Activated CD4-positive, alpha-beta T cell treated with anti-CD3 and anti-CD28 coated beads, Interleukin-2, amount 10 ng/mL, durations not matched to agents 7 days and 5 days (primary cell): ENCODE results near the gene ADARB1. TPM values are rescaled to one million over a fixed set of nuclear protein-coding genes. Genes with fewer than 3 reads are reported as not detected.

ENCODE experiments used
- CTCF ChIA-PET: fragments of 350-600 bp; sonication (Branson Sonifier 250); formaldehyde crosslinking; loops from one replicate; lab custom pipeline; 2021; ENCODE audit warnings: antibody characterized with exemption; lab: Charles Lee
- POLR2A ChIA-PET: fragments of 350-600 bp; sonication (Branson Sonifier 250); formaldehyde crosslinking; loops from one replicate; lab custom pipeline; 2021; ENCODE audit warnings: antibody characterized with exemption; lab: Charles Lee
- DNase-seq: peaks from one replicate; pipeline ENCODE4 v3.0.0-alpha.2; 2020
- H3K27ac Mint-ChIP-seq: one replicate; pipeline ENCODE4 v1.8.0; 2021; ENCODE audit warnings: mild to moderate bottlenecking, moderate library complexity, mixed read lengths
- H3K27me3 Mint-ChIP-seq: one replicate; pipeline ENCODE4 v1.8.0; 2021; ENCODE audit warnings: mixed read lengths
- H3K36me3 Mint-ChIP-seq: one replicate; pipeline ENCODE4 v1.8.0; 2021; ENCODE audit warnings: low read depth, mixed read lengths
- H3K4me1 Mint-ChIP-seq: one replicate; pipeline ENCODE4 v1.8.0; 2021; ENCODE audit warnings: mixed read lengths
- H3K4me3 Mint-ChIP-seq: one replicate; pipeline ENCODE4 v1.8.0; 2021; ENCODE audit warnings: mild to moderate bottlenecking, moderate library complexity, mixed read lengths
- H3K9me3 Mint-ChIP-seq: one replicate; pipeline ENCODE4 v1.8.0; 2021; ENCODE audit warnings: mixed read lengths
- total RNA-seq, 2 experiments: library from RNA; stranded (reverse); gene quantifications; one replicate each; pipeline ENCODE4 v1.2.3, GENCODE V29; 2021

ADARB1 gene
- total RNA-seq, 2 experiments from 2014 or later = 43.3 to 45.4 TPM

DNA sequence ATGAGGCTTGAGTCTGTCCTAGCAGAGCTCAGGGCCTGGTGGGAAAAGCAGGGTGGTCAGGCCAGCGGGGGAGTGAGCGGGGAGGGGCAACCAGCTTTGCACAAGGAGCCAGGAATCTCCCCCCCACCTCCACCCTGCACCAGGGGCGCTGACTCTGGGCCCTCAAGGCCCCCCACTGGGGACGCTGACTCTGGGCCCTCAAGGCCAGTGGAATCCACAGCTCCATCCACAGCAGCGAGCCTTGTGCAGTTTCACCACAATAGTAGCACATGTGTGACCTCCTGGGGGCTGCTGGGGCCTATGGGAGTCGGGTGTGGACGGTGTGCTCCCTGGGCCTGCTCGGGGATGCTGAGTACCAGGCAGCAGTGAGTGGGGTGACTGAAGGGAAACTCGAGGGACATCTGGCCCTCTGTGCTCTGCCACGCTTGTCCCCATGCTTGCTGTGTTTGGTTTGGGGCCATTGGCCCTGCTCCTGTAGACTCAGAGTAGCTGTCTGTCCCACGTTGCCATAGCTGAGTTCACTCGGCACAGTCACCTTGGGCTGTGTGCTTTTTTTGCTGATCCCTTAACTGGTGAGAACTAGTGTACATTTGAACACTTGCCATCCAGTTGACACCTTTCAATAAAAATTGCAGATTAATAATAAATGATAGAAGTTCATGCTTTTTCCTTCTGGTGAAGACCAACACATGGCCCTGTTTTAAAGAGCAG lies 89.2 kb downstream of the ADARB1 start:
- Mint-ChIP-seq H3K27ac (no peak overlapping the region), H3K4me3 (no peak overlapping the region), H3K9me3 (no peaks in the 10 kb centered on the region), H3K4me1 (peaks cover 2% of the 10 kb centered on the region), H3K36me3 (no peaks in the 10 kb centered on the region), H3K27me3 (no peaks in the 10 kb centered on the region)
- DNase-seq = no peak
- ChIA-PET CTCF (no interaction called here), POLR2A (no interaction called here)

GRCh38 chr21:45164124-45164511 lies 89.7 kb downstream of the ADARB1 start:
- H3K27me3 Mint-ChIP-seq = no peaks in the 10 kb centered on the region
- H3K36me3 Mint-ChIP-seq = no peaks in the 10 kb centered on the region
- peaks cover 7% of the 10 kb centered on the region for H3K4me1 Mint-ChIP-seq
- H3K4me3 Mint-ChIP-seq = no peak overlapping the region
- DNase-seq = no peak
- no peak overlapping the region for H3K27ac Mint-ChIP-seq
- CTCF ChIA-PET = no interaction called here
- POLR2A ChIA-PET = no interaction called here
- H3K9me3 Mint-ChIP-seq = no peaks in the 10 kb centered on the region

- no peak overlapping the region for H3K4me3 Mint-ChIP-seq
- ChIA-PET POLR2A (no interaction called here), CTCF (no interaction called here)
- DNase-seq = no peak
- H3K27ac Mint-ChIP-seq = no peak overlapping the region
- H3K36me3 Mint-ChIP-seq = no peaks in the 10 kb centered on the region
- H3K27me3 Mint-ChIP-seq = no peaks in the 10 kb centered on the region
- no peaks in the 10 kb centered on the region for H3K9me3 Mint-ChIP-seq
- H3K4me1 Mint-ChIP-seq = peaks cover 15% of the 10 kb centered on the region
These were observed 90.5 kb downstream of the ADARB1 start for GRCh38 chr21:45164838-45165237.

GRCh38 chr21:45166931-45167330 lies 92.6 kb downstream of the ADARB1 start:
- Mint-ChIP-seq H3K4me1 (peaks cover 29% of the 10 kb centered on the region), H3K27me3 (no peaks in the 10 kb centered on the region), H3K4me3 (no peak overlapping the region), H3K27ac (no peak overlapping the region), H3K36me3 (peaks cover 2% of the 10 kb centered on the region), H3K9me3 (no peaks in the 10 kb centered on the region)
- ChIA-PET CTCF (interaction anchor here (0.7 to 2.3 kb wide), 2 partner anchors 38 to 314 kb away, joined by 4 to 9 read pairs; no protein-coding TSS in a partner anchor), POLR2A (interaction anchor here (0.7 kb wide), 1 partner anchor 157 kb away, joined by 5 read pairs; no protein-coding TSS in a partner anchor)
- DNase-seq = no peak

- H3K27ac Mint-ChIP-seq = no peak overlapping the region
- no peaks in the 10 kb centered on the region for H3K9me3 Mint-ChIP-seq
- no peaks in the 10 kb centered on the region for H3K27me3 Mint-ChIP-seq
- H3K4me3 Mint-ChIP-seq = no peak overlapping the region
- H3K36me3 Mint-ChIP-seq = peaks cover 3% of the 10 kb centered on the region
- ChIA-PET POLR2A (interaction anchor here (0.7 kb wide), 1 partner anchor 158 kb away, joined by 5 read pairs; no protein-coding TSS in a partner anchor), CTCF (interaction anchor here (1.0 to 2.3 kb wide), 2 partner anchors 39 to 203 kb away, joined by 3 to 9 read pairs; no protein-coding TSS in a partner anchor)
- DNase-seq = no peak
- H3K4me1 Mint-ChIP-seq = peaks cover 29% of the 10 kb centered on the region
These were observed 93.4 kb downstream of the ADARB1 start for GRCh38 chr21:45167796-45168222.

DNA sequence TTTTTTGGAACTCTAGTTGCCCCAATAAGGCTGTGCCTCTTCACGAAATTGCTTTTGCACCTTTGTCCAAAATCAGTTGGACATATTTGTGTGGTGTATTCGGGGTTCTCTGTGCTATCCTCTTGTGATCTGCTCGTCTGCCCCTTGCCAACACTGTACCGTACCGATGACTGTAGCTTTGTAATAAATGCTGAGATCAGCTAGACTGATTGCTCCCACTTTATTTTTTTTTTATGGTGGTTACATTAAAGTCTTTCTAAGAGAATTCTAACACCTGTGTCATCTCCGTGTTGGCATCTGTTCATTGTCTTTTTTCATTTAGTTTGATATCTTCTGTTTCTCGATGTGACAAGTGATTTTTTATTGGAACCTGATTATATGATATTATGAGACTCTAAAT lies 94.1 kb downstream of the ADARB1 start:
- Mint-ChIP-seq H3K4me1 (peaks cover 29% of the 10 kb centered on the region), H3K27me3 (no peaks in the 10 kb centered on the region), H3K27ac (no peak overlapping the region), H3K4me3 (no peak overlapping the region), H3K36me3 (peaks cover 3% of the 10 kb centered on the region), H3K9me3 (no peaks in the 10 kb centered on the region)
- no peak for DNase-seq
- POLR2A ChIA-PET = no interaction called here
- CTCF ChIA-PET = interaction anchor here (1.0 to 2.3 kb wide), 2 partner anchors 40 to 203 kb away, joined by 3 to 9 read pairs; no protein-coding TSS in a partner anchor

- Mint-ChIP-seq H3K4me1 (peaks cover 29% of the 10 kb centered on the region), H3K9me3 (no peaks in the 10 kb centered on the region), H3K27me3 (no peaks in the 10 kb centered on the region), H3K27ac (no peak overlapping the region), H3K4me3 (no peak overlapping the region), H3K36me3 (peaks cover 3% of the 10 kb centered on the region)
- ChIA-PET CTCF (interaction anchor here (1.0 to 2.3 kb wide), 2 partner anchors 40 to 204 kb away, joined by 3 to 9 read pairs; no protein-coding TSS in a partner anchor), POLR2A (interaction anchor here (0.5 kb wide), 1 partner anchor 19 kb away, joined by 3 read pairs; no protein-coding TSS in a partner anchor)
- peak; percentile 35 for DNase-seq
These were observed 94.6 kb downstream of the ADARB1 start for GRCh38 chr21:45169001-45169400.

DNA sequence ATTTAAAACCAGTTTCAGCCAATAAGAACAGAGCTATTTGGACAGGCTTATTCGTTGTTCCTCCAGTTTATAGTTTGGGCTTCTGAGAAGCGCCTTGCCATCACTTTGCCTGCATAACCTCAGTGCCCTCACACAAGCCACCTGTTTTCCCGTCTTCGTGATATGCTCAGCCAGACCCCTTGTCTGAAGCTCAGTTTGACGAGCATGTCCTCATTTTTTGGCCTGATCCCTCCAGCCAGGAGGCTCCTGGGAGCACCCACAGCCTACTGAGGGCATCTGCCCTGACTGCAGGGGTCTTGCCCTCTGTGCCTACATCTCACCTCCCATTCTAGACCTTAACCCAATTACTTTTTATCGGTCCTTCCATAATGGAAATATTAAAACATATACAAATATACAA lies 95.3 kb downstream of the ADARB1 start:
- peaks cover 3% of the 10 kb centered on the region for H3K36me3 Mint-ChIP-seq
- H3K4me1 Mint-ChIP-seq = peaks cover 29% of the 10 kb centered on the region
- no peak overlapping the region for H3K4me3 Mint-ChIP-seq
- H3K9me3 Mint-ChIP-seq = no peaks in the 10 kb centered on the region
- DNase-seq = no peak
- no peaks in the 10 kb centered on the region for H3K27me3 Mint-ChIP-seq
- ChIA-PET CTCF (no interaction called here), POLR2A (no interaction called here)
- H3K27ac Mint-ChIP-seq = peak overlapping the region; percentile 22

- no peak for DNase-seq
- no peaks in the 10 kb centered on the region for H3K27me3 Mint-ChIP-seq
- POLR2A ChIA-PET = no interaction called here
- peaks cover 29% of the 10 kb centered on the region for H3K4me1 Mint-ChIP-seq
- H3K36me3 Mint-ChIP-seq = peaks cover 6% of the 10 kb centered on the region
- H3K4me3 Mint-ChIP-seq = no peak overlapping the region
- CTCF ChIA-PET = no interaction called here
- H3K9me3 Mint-ChIP-seq = no peaks in the 10 kb centered on the region
- peak overlapping the region; percentile 51 for H3K27ac Mint-ChIP-seq
These were observed 96.6 kb downstream of the ADARB1 start for GRCh38 chr21:45170987-45171386.

DNA sequence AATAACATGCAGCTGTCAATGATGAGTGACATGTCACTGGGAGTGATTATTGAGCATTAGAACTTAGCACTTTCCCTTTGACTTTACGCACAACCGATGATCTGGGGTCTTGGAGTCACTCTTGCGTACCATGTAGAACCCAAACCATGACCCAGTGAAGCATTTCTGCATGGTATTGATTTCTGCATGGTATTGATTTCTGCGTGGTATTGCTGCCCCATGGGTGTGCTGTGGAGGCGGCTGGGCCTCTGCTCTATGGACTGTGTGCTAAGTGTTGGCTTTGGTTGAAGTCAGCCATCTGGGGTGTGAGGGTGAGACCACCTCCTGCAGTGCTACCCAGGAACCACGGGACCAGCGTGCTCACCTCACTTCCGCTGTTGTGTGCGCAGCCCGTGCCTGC lies 98.0 kb downstream of the ADARB1 start:
- POLR2A ChIA-PET = no interaction called here
- Mint-ChIP-seq H3K4me3 (no peak overlapping the region), H3K27ac (no peak overlapping the region), H3K4me1 (peaks cover 29% of the 10 kb centered on the region), H3K27me3 (no peaks in the 10 kb centered on the region), H3K36me3 (peaks cover 11% of the 10 kb centered on the region), H3K9me3 (no peaks in the 10 kb centered on the region)
- CTCF ChIA-PET = no interaction called here
- DNase-seq = no peak

DNA sequence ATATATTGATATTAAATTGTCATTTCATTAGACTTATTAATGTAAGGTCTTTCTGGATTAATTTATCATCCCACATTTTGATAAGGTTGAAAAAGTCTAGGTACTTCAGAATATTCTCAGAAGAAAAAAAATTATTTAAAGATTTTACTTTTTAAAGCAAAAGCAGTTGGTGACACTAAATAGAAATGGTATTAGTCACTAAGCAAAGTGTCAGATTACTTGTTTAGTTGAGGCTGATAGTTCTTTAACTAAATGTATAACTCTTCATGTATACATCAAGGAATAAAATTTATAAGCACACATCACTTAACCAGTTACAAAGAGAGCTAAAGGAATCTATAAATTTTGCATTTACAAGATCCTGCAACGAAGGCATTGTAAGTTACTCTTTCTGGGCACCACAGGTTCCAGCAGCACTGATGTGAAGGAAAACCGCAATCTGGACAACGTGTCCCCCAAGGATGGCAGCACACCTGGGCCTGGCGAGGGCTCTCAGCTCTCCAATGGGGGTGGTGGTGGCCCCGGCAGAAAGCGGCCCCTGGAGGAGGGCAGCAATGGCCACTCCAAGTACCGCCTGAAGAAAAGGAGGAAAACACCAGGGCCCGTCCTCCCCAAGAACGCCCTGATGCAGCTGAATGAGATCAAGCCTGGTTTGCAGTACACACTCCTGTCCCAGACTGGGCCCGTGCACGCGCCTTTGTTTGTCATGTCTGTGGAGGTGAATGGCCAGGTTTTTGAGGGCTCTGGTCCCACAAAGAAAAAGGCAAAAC lies 101.1 kb downstream of the ADARB1 start:
- Mint-ChIP-seq H3K36me3 (peaks cover 13% of the 10 kb centered on the region), H3K27me3 (no peaks in the 10 kb centered on the region)

GRCh38 chr21:45176141-45176540 lies 101.8 kb downstream of the ADARB1 start:
- Mint-ChIP-seq H3K9me3 (no peaks in the 10 kb centered on the region), H3K27me3 (no peaks in the 10 kb centered on the region), H3K36me3 (peaks cover 13% of the 10 kb centered on the region), H3K27ac (no peak overlapping the region), H3K4me3 (no peak overlapping the region), H3K4me1 (peaks cover 7% of the 10 kb centered on the region)
- POLR2A ChIA-PET = no interaction called here
- no peak for DNase-seq
- CTCF ChIA-PET = interaction anchor here (0.9 kb wide), 1 partner anchor 38 kb away, joined by 3 read pairs; no protein-coding TSS in a partner anchor

More for the DNA sequence above, 101.1 kb downstream of the ADARB1 start:
- no peak for DNase-seq
- Mint-ChIP-seq H3K9me3 (no peaks in the 10 kb centered on the region), H3K27ac (no peak overlapping the region), H3K4me3 (no peak overlapping the region), H3K4me1 (peaks cover 11% of the 10 kb centered on the region)
- ChIA-PET POLR2A (no interaction called here), CTCF (no interaction called here)

GRCh38 chr21:45177039-45177438 lies 102.7 kb downstream of the ADARB1 start:
- H3K4me1 Mint-ChIP-seq = no peaks in the 10 kb centered on the region
- CTCF ChIA-PET = interaction anchor here (0.9 kb wide), 1 partner anchor 38 kb away, joined by 3 read pairs; no protein-coding TSS in a partner anchor
- no peak overlapping the region for H3K27ac Mint-ChIP-seq
- no peaks in the 10 kb centered on the region for H3K9me3 Mint-ChIP-seq
- H3K27me3 Mint-ChIP-seq = no peaks in the 10 kb centered on the region
- POLR2A ChIA-PET = no interaction called here
- H3K36me3 Mint-ChIP-seq = peaks cover 11% of the 10 kb centered on the region
- no peak overlapping the region for H3K4me3 Mint-ChIP-seq
- DNase-seq = no peak
